ENCODE measurements around the gene PPP1R14C. TPM values are rescaled to one million over a fixed set of nuclear protein-coding genes. Genes with fewer than 3 reads are reported as not detected.

Gene PPP1R14C
- total RNA-seq, 2 donors from 2014 or later: 0.95 to 1.3 TPM

GRCh38 chr6:150250826-150251225 lies 108.0 kb downstream of the PPP1R14C start:
- no peaks in the 10 kb centered on the region for H3K27me3 ChIP-seq (replicated peaks; ENCODE audit: insufficient read depth)
- no peaks in the 10 kb centered on the region for H3K9me3 ChIP-seq
- H3K4me1 ChIP-seq (ENCODE audit: control insufficient read depth in 1 of 2, low read depth in 2 of 2): no peaks in the 10 kb centered on the region
- no peaks in the 10 kb centered on the region for H3K36me3 ChIP-seq
- no peak overlapping the region for H3K27ac ChIP-seq
- no peak for TF ChIP-seq CTCF (IDR thresholded peaks at IDR 0.05)
- ATAC-seq (ENCODE audit: insufficient number of reproducible peaks, low FRiP score, low read depth) (no peak), DNase-seq (ENCODE audit: low spot score) (no peak)
- no peak overlapping the region for H3K4me3 ChIP-seq

GRCh38 chr6:150251566-150252186 lies 108.8 kb downstream of the PPP1R14C start:
- no peak for ATAC-seq (ENCODE audit: insufficient number of reproducible peaks, low FRiP score, low read depth)
- no peak for TF ChIP-seq CTCF (IDR thresholded peaks at IDR 0.05)
- Histone ChIP-seq H3K36me3 (no peaks in the 10 kb centered on the region), H3K27ac (no peak overlapping the region), H3K4me1 (ENCODE audit: control insufficient read depth in 1 of 2, low read depth in 2 of 2) (no peaks in the 10 kb centered on the region), H3K9me3 (no peaks in the 10 kb centered on the region), H3K27me3 (replicated peaks; ENCODE audit: insufficient read depth) (no peaks in the 10 kb centered on the region), H3K4me3 (no peak overlapping the region)
- no peak for DNase-seq (ENCODE audit: low spot score)

GRCh38 chr6:150252714-150253444 lies 110.0 kb downstream of the PPP1R14C start:
- Histone ChIP-seq H3K27ac (no peak overlapping the region), H3K36me3 (no peaks in the 10 kb centered on the region), H3K4me3 (no peak overlapping the region), H3K9me3 (no peaks in the 10 kb centered on the region), H3K27me3 (replicated peaks; ENCODE audit: insufficient read depth) (no peaks in the 10 kb centered on the region), H3K4me1 (ENCODE audit: control insufficient read depth in 1 of 2, low read depth in 2 of 2) (no peaks in the 10 kb centered on the region)
- ATAC-seq (ENCODE audit: insufficient number of reproducible peaks, low FRiP score, low read depth) (no peak), DNase-seq (ENCODE audit: low spot score) (no peak)
- TF ChIP-seq CTCF (IDR thresholded peaks at IDR 0.05): no peak

- DNase-seq (ENCODE audit: low spot score) (no peak), ATAC-seq (ENCODE audit: insufficient number of reproducible peaks, low FRiP score, low read depth) (no peak)
- Histone ChIP-seq H3K4me3 (no peak overlapping the region), H3K27me3 (replicated peaks; ENCODE audit: insufficient read depth) (no peaks in the 10 kb centered on the region), H3K9me3 (no peaks in the 10 kb centered on the region), H3K36me3 (no peaks in the 10 kb centered on the region), H3K27ac (no peak overlapping the region), H3K4me1 (ENCODE audit: control insufficient read depth in 1 of 2, low read depth in 2 of 2) (no peaks in the 10 kb centered on the region)
- no peak for TF ChIP-seq CTCF (IDR thresholded peaks at IDR 0.05)
Measured at GRCh38 chr6:150253489-150253888, 110.6 kb downstream of the PPP1R14C start.

- Histone ChIP-seq H3K27me3 (replicated peaks; ENCODE audit: insufficient read depth) (no peaks in the 10 kb centered on the region), H3K4me3 (no peak overlapping the region), H3K9me3 (no peaks in the 10 kb centered on the region), H3K27ac (no peak overlapping the region), H3K4me1 (ENCODE audit: control insufficient read depth in 1 of 2, low read depth in 2 of 2) (no peaks in the 10 kb centered on the region), H3K36me3 (no peaks in the 10 kb centered on the region)
- ATAC-seq (ENCODE audit: insufficient number of reproducible peaks, low FRiP score, low read depth) (no peak), DNase-seq (ENCODE audit: low spot score) (no peak)
- no peak for TF ChIP-seq CTCF (IDR thresholded peaks at IDR 0.05)
Measured at GRCh38 chr6:150254770-150255169, 111.9 kb downstream of the PPP1R14C start.

Data from thoracic aorta (tissue), 2 donors.